ENCODE results near the gene YBX1. TPM values are rescaled to one million over a fixed set of nuclear protein-coding genes. Genes with fewer than 3 reads are reported as not detected.

The YBX1 gene
- total and polyA plus RNA-seq, 2 of the 13 experiments (the other 11 are each of a cell fraction or from before 2014, with no cell fraction given): 339 to 628 TPM

DNA sequence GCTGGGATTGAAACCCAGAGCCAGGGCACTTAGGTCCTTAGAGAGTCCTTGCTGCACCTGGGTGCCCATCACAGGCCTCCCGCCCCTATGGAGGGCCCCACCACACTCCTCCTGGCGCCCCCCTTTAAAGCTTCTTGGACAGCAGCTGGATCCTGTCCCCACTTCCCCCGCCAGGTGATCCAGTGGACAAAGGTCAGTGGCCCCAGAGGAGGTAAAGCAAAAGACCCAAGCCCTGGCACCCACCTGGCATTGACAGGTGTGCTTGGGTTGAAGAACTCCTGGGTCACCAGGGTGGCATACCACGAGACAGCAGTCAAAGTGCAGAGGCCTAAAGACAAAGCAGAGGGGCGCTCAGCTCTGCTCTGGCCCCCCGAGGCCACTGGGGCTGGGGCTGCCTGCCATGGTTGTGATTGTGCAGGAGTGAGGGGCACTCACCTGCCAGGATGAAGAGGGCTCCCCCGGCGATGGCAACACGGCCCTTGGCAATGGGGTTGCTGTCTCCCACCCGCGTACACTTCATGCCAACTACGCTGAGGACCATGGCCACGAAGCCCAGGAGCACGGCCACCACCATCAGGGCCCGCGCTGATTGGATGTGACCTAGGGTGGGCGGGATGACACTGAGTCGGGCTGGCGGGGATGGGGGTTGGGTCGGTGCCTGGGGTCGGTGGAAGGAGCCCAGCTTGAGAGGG, 55.9 kb downstream of the YBX1 start:
- H3K27me3 ChIP-seq (ENCODE audit: control insufficient read depth in 1 of 2, insufficient read depth in 2 of 2, low read length in 2 of 2): no peaks in the 10 kb centered on the region
- H4K20me1 ChIP-seq (ENCODE audit: insufficient read depth, low read length): no peaks in the 10 kb centered on the region
- H3K9me3 ChIP-seq (ENCODE audit: low read length): no peaks in the 10 kb centered on the region
- TF ChIP-seq, protein P1, sequence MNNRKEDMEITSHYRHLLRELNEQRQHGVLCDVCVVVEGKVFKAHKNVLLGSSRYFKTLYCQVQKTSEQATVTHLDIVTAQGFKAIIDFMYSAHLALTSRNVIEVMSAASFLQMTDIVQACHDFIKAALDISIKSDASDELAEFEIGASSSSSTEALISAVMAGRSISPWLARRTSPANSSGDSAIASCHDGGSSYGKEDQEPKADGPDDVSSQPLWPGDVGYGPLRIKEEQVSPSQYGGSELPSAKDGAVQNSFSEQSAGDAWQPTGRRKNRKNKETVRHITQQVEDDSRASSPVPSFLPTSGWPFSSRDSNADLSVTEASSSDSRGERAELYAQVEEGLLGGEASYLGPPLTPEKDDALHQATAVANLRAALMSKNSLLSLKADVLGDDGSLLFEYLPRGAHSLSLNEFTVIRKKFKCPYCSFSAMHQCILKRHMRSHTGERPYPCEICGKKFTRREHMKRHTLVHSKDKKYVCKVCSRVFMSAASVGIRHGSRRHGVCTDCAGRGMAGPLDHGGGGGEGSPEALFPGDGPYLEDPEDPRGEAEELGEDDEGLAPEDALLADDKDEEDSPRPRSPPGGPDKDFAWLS (CRISPR knock-in tag; IDR thresholded peaks at IDR 0.05; ENCODE audit: borderline replicate concordance): no peak
- TF ChIP-seq EEA1 (CRISPR knock-in tag; IDR thresholded peaks at IDR 0.05; ENCODE audit: borderline replicate concordance) (no peak), HNRNPL (IDR thresholded peaks at IDR 0.05; ENCODE audit: low read depth, low read length) (0 out of 2 replicates have a peak, but pooled peaks have one; percentile 26)
- BruUV-seq (replicated peaks): no TSS peak
- H3K4me3 ChIP-seq (replicated peaks in 1 of 3; ENCODE audit: insufficient read depth in 1 of 3, low read depth in 2 of 3, low read length in 3 of 3): peak overlapping the region in 1 of 3 experiments; percentile 83; a peak in 1 of 6 replicates
- H3K27ac ChIP-seq (ENCODE audit: extremely low read length, insufficient read depth, low read length): no peak overlapping the region
- ATAC-seq: no peak
- no peaks in the 10 kb centered on the region for H3K79me2 ChIP-seq (ENCODE audit: insufficient read depth, low read length)
- intact Hi-C loops (cut with micrococcal nuclease; ENCODE audit: unreplicated experiment) (no loop called here), in situ Hi-C loops (cut with HindIII; ENCODE audit: extremely low pct_ligation_motif_present, low pct_unique_long_range_greater_than_20kb) (loop anchor here (25.0 kb wide), 1 partner anchor 401 kb away; the partner anchor contains the start of gene FOXJ3)
- peak overlapping the region; percentile 98 for H3K4me2 ChIP-seq (ENCODE audit: low read depth, low read length)
- WGBS (ENCODE audit: low lambda C conversion rate): 88% methylated on average over 12 of the region's 21 CpGs
- peaks cover 84% of the 10 kb centered on the region for H3K4me1 ChIP-seq (ENCODE audit: insufficient read depth, low read length)
- FAIRE-seq: no peak
- ChIA-PET POLR2A (interaction anchor here (3.6 kb wide), 1 partner anchor 29 kb away, joined by 28 read pairs; the partner anchor contains the start of genes C1orf50 and P3H1), CTCF (ENCODE audit: low intra/inter-chr PET ratio, low total read pairs) (no interaction called here)
- H2AFZ ChIP-seq (ENCODE audit: low read length): no peak overlapping the region
- H3K36me3 ChIP-seq (replicated peaks in 1 of 2; ENCODE audit: control insufficient read depth in 1 of 2, insufficient read depth in 2 of 2, low read length in 2 of 2): no peaks in the 10 kb centered on the region
- no peak for DNase-seq (ENCODE audit: low spot score)
- H3K9ac ChIP-seq (ENCODE audit: insufficient read depth, low read depth, low read length): no peak overlapping the region

DNA sequence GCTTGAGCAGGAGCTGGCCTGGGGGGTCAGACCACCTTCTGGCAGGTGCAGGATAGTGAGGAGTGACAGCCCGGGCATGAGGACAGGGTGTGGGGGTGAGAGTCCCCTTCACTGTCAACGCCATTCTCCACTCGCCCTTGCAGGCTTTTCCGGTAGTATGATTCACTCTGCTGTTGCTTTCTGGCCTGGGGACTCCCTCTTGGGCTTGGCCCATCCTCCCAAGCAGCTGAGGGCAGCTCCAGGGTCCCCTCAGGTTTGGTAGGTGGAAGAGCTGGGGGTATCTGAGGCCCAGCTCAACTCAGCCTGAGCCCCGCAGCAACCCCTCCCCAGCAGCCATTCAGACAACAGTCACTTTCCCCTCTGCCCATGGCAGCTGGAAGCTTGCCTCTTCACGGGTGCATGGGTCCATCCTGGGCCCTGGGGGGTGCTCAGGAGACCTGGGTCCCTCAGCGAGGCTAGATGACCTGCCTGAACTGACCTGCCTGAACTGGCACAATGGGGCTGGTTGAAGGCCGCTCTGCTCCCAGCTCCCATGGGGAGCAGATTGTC, 56.5 kb downstream of the YBX1 start:
- in situ Hi-C loops (cut with HindIII; ENCODE audit: extremely low pct_ligation_motif_present, low pct_unique_long_range_greater_than_20kb) (loop anchor here (25.0 kb wide), 1 partner anchor 401 kb away; the partner anchor contains the start of gene FOXJ3), intact Hi-C loops (cut with micrococcal nuclease; ENCODE audit: unreplicated experiment) (no loop called here)
- no peak overlapping the region for H3K27ac ChIP-seq (ENCODE audit: extremely low read length, insufficient read depth, low read length)
- no CpG with 5 or more reads among the region's 8 CpGs for WGBS (ENCODE audit: low lambda C conversion rate)
- TF ChIP-seq SNAI1 (CRISPR knock-in tag; IDR thresholded peaks at IDR 0.05; ENCODE audit: borderline replicate concordance) (0 out of 2 replicates have a peak, but pooled peaks have one; percentile 13), ZNF839 (CRISPR knock-in tag; IDR thresholded peaks at IDR 0.05; ENCODE audit: borderline replicate concordance) (no peak), SYNCRIP (IDR thresholded peaks at IDR 0.05; ENCODE audit: insufficient read depth, low read depth, low read length) (no peak), KDM5A (IDR thresholded peaks at IDR 0.05; ENCODE audit: borderline replicate concordance, low read length) (no peak)
- TF ChIP-seq, protein P2, sequence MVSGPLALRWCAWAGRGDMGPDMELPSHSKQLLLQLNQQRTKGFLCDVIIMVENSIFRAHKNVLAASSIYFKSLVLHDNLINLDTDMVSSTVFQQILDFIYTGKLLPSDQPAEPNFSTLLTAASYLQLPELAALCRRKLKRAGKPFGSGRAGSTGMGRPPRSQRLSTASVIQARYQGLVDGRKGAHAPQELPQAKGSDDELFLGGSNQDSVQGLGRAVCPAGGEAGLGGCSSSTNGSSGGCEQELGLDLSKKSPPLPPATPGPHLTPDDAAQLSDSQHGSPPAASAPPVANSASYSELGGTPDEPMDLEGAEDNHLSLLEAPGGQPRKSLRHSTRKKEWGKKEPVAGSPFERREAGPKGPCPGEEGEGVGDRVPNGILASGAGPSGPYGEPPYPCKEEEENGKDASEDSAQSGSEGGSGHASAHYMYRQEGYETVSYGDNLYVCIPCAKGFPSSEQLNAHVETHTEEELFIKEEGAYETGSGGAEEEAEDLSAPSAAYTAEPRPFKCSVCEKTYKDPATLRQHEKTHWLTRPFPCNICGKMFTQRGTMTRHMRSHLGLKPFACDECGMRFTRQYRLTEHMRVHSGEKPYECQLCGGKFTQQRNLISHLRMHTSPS (CRISPR knock-in tag; IDR thresholded peaks at IDR 0.05; ENCODE audit: low read depth): peak; percentile 30; the same call in 1 of the 2 replicates
- no peaks in the 10 kb centered on the region for H3K36me3 ChIP-seq (replicated peaks in 1 of 2; ENCODE audit: control insufficient read depth in 1 of 2, insufficient read depth in 2 of 2, low read length in 2 of 2)
- no peak overlapping the region for H3K9ac ChIP-seq (ENCODE audit: insufficient read depth, low read depth, low read length)
- H3K27me3 ChIP-seq (ENCODE audit: control insufficient read depth in 1 of 2, insufficient read depth in 2 of 2, low read length in 2 of 2): no peaks in the 10 kb centered on the region
- no peak overlapping the region for H2AFZ ChIP-seq (ENCODE audit: low read length)
- peaks cover 81% of the 10 kb centered on the region for H3K4me1 ChIP-seq (ENCODE audit: insufficient read depth, low read length)
- peak overlapping the region; percentile 98 for H3K4me2 ChIP-seq (ENCODE audit: low read depth, low read length)
- no peak; the same call in 2 of the 3 replicates for ATAC-seq
- DNase-seq (ENCODE audit: low spot score): no peak
- H3K4me3 ChIP-seq (replicated peaks in 1 of 3; ENCODE audit: insufficient read depth in 1 of 3, low read depth in 2 of 3, low read length in 3 of 3): peak overlapping the region in 2 of 3 experiments; percentile 76 to 83; a peak in 2 of 6 replicates
- H3K9me3 ChIP-seq (ENCODE audit: low read length): no peaks in the 10 kb centered on the region
- H3K79me2 ChIP-seq (ENCODE audit: insufficient read depth, low read length): no peaks in the 10 kb centered on the region
- no peaks in the 10 kb centered on the region for H4K20me1 ChIP-seq (ENCODE audit: insufficient read depth, low read length)
- BruUV-seq (replicated peaks): no TSS peak
- ChIA-PET POLR2A (interaction anchor here (3.6 kb wide), 1 partner anchor 28 kb away, joined by 28 read pairs; the partner anchor contains the start of genes C1orf50 and P3H1), CTCF (ENCODE audit: low intra/inter-chr PET ratio, low total read pairs) (no interaction called here)
- FAIRE-seq: no peak

Data from HepG2 (cell line).